ENCODE results near the gene GABRR2.

GABRR2 gene

GRCh38 chr6:89221129-89221528, 94.0 kb downstream of the GABRR2 start:
- Histone ChIP-seq H4K20me1 (ENCODE audit: insufficient read depth, low read length) (no peaks in the 10 kb centered on the region), H3K9me3 (ENCODE audit: low read length) (no peaks in the 10 kb centered on the region), H3K9me2 (ENCODE audit: low read depth, low read length) (no peaks in the 10 kb centered on the region), H2AFZ (ENCODE audit: low read length) (no peak overlapping the region), H3K4me3 (ENCODE audit: low read depth, low read length, poor library complexity, severe bottlenecking) (no peak overlapping the region), H3K36me3 (ENCODE audit: insufficient read depth, low read length) (no peaks in the 10 kb centered on the region), H3K4me2 (ENCODE audit: low read length) (no peak overlapping the region), H3K79me2 (ENCODE audit: insufficient read depth, low read length) (no peaks in the 10 kb centered on the region), H3K4me1 (ENCODE audit: insufficient read depth, low read length, severe bottlenecking) (no peaks in the 10 kb centered on the region), H3K27ac (ENCODE audit: low read depth, low read length, poor library complexity, severe bottlenecking) (no peak overlapping the region), H3F3A (ENCODE audit: insufficient read depth, low read length) (no peaks in the 10 kb centered on the region), H3K27me3 (ENCODE audit: insufficient read depth, low read length) (peaks cover 9% of the 10 kb centered on the region), H3K9ac (ENCODE audit: low read length) (no peak overlapping the region)
- TF ChIP-seq EZH2 (IDR thresholded peaks at IDR 0.05; ENCODE audit: borderline replicate concordance, low read length) (no peak), CTCF (IDR thresholded peaks at IDR 0.05; ENCODE audit: low read length) (no peak)

- Histone ChIP-seq H3K9me3 (ENCODE audit: low read length) (no peaks in the 10 kb centered on the region), H3K4me2 (ENCODE audit: low read length) (no peak within 1 kb of the TSS), H3K9ac (ENCODE audit: low read length) (no peak within 1 kb of the TSS), H4K20me1 (ENCODE audit: insufficient read depth, low read length) (no peaks in the 10 kb centered on the region), H3K27ac (ENCODE audit: low read depth, low read length, poor library complexity, severe bottlenecking) (no peak within 1 kb of the TSS), H3K36me3 (ENCODE audit: insufficient read depth, low read length) (no peaks in the 10 kb centered on the region), H2AFZ (ENCODE audit: low read length) (no peak within 1 kb of the TSS), H3K4me1 (ENCODE audit: insufficient read depth, low read length, severe bottlenecking) (no peaks in the 10 kb centered on the region), H3K4me3 (ENCODE audit: low read depth, low read length, poor library complexity, severe bottlenecking) (no peak within 1 kb of the TSS), H3F3A (ENCODE audit: insufficient read depth, low read length) (no peaks in the 10 kb centered on the region), H3K27me3 (ENCODE audit: insufficient read depth, low read length) (peaks cover 9% of the 10 kb centered on the region), H3K79me2 (ENCODE audit: insufficient read depth, low read length) (no peaks in the 10 kb centered on the region), H3K9me2 (ENCODE audit: low read depth, low read length) (no peaks in the 10 kb centered on the region)
- TF ChIP-seq EZH2 (IDR thresholded peaks at IDR 0.05; ENCODE audit: borderline replicate concordance, low read length) (no peak), CTCF (IDR thresholded peaks at IDR 0.05; ENCODE audit: low read length) (no peak)
These were observed 97.7 kb downstream of the GABRR2 start, which contains the start of gene GABRR1 for GRCh38 chr6:89217299-89217910. Gene GABRR1, minus strand, starts transcription at chr6:89217358. Its CDS starts 36 bp downstream, at chr6:89217322.

DNA sequence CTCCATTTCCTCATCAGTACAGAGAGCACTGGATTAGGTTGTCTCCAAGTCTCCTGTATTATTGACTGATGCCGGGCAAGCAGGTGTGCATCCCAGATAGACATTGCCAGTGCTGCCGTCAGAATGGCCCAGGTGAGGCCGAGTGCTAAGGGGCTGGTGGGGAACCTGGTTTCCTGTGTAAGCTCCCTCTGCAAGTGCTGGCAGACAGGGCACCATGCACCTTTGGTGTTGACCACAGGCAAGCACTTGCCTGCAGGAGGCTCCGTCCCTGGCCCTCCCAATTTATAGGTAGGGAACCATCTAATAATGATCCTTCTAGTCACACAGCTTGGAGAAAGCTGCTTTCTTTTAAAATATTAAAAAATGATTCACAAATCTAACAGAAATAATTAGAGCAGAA, 98.7 kb downstream of the GABRR2 start:
- Histone ChIP-seq H3F3A (ENCODE audit: insufficient read depth, low read length) (no peaks in the 10 kb centered on the region), H3K27ac (ENCODE audit: low read depth, low read length, poor library complexity, severe bottlenecking) (no peak overlapping the region), H3K79me2 (ENCODE audit: insufficient read depth, low read length) (no peaks in the 10 kb centered on the region), H3K9me2 (ENCODE audit: low read depth, low read length) (no peaks in the 10 kb centered on the region), H3K9ac (ENCODE audit: low read length) (no peak overlapping the region), H2AFZ (ENCODE audit: low read length) (no peak overlapping the region), H3K36me3 (ENCODE audit: insufficient read depth, low read length) (no peaks in the 10 kb centered on the region), H3K9me3 (ENCODE audit: low read length) (no peaks in the 10 kb centered on the region), H3K4me3 (ENCODE audit: low read depth, low read length, poor library complexity, severe bottlenecking) (no peak overlapping the region), H3K27me3 (ENCODE audit: insufficient read depth, low read length) (peaks cover 9% of the 10 kb centered on the region), H3K4me1 (ENCODE audit: insufficient read depth, low read length, severe bottlenecking) (no peaks in the 10 kb centered on the region), H4K20me1 (ENCODE audit: insufficient read depth, low read length) (no peaks in the 10 kb centered on the region), H3K4me2 (ENCODE audit: low read length) (no peak overlapping the region)
- TF ChIP-seq CTCF (IDR thresholded peaks at IDR 0.05; ENCODE audit: low read length) (no peak), EZH2 (IDR thresholded peaks at IDR 0.05; ENCODE audit: borderline replicate concordance, low read length) (no peak)

All from OCI-LY1 (cell line).